ENCODE results near the gene CCDC106. TPM values are rescaled to one million over a fixed set of nuclear protein-coding genes. Genes with fewer than 3 reads are reported as not detected.

Gene CCDC106
- total RNA-seq, 1 donor from 2014 or later, result 8.3 TPM

GRCh38 chr19:55697698-55698097 is 49.7 kb downstream of the CCDC106 start:
- intact Hi-C loops (cut with DNase I), result no loop called here
- no peak overlapping the region for H3K4me3 ChIP-seq
- TF ChIP-seq CTCF (IDR thresholded peaks at IDR 0.05) (no peak), POLR2AphosphoS5 (IDR thresholded peaks at IDR 0.05; ENCODE audit: insufficient read depth in 1 of 2, low read depth in 1 of 2) (no peak), POLR2A (IDR thresholded peaks at IDR 0.05) (no peak)
- DNase-seq (ENCODE audit: extremely low spot score in 2 of 2), result no peak
- H3K36me3 ChIP-seq, result peaks cover 0 to 40% of the 10 kb centered on the region in 2 donors
- no peaks in the 10 kb centered on the region for H3K4me1 ChIP-seq
- H3K9me3 ChIP-seq, result no peaks in the 10 kb centered on the region
- H3K27ac ChIP-seq, result no peak overlapping the region
- H3K27me3 ChIP-seq, result no peaks in the 10 kb centered on the region

- no peak overlapping the region for H3K27ac ChIP-seq
- H3K4me1 ChIP-seq, result no peaks in the 10 kb centered on the region
- TF ChIP-seq POLR2A (IDR thresholded peaks at IDR 0.05) (no peak), POLR2AphosphoS5 (IDR thresholded peaks at IDR 0.05; ENCODE audit: insufficient read depth in 1 of 2, low read depth in 1 of 2) (no peak), CTCF (IDR thresholded peaks at IDR 0.05) (no peak)
- no peaks in the 10 kb centered on the region for H3K27me3 ChIP-seq
- H3K9me3 ChIP-seq, result no peaks in the 10 kb centered on the region
- no peak for DNase-seq (ENCODE audit: extremely low spot score in 2 of 2)
- intact Hi-C loops (cut with DNase I), result no loop called here
- peaks cover 0 to 35% of the 10 kb centered on the region in 2 donors for H3K36me3 ChIP-seq
- no peak overlapping the region for H3K4me3 ChIP-seq
Measured at GRCh38 chr19:55698256-55698655, 50.2 kb downstream of the CCDC106 start.

GRCh38 chr19:55699221-55699620 is 51.2 kb downstream of the CCDC106 start:
- H3K4me3 ChIP-seq, result no peak overlapping the region
- intact Hi-C loops (cut with DNase I), result no loop called here
- H3K4me1 ChIP-seq, result peaks cover 3% of the 10 kb centered on the region
- TF ChIP-seq POLR2A (IDR thresholded peaks at IDR 0.05), result no peak
- TF ChIP-seq POLR2AphosphoS5 (IDR thresholded peaks at IDR 0.05; ENCODE audit: insufficient read depth in 1 of 2, low read depth in 1 of 2), result no peak
- H3K27me3 ChIP-seq, result no peaks in the 10 kb centered on the region
- no peak overlapping the region for H3K27ac ChIP-seq
- H3K9me3 ChIP-seq, result no peaks in the 10 kb centered on the region
- peaks cover 0 to 26% of the 10 kb centered on the region in 2 donors for H3K36me3 ChIP-seq
- no peak for DNase-seq (ENCODE audit: extremely low spot score in 2 of 2)

GRCh38 chr19:55700813-55701212 is 52.8 kb downstream of the CCDC106 start:
- H3K27ac ChIP-seq, result no peak overlapping the region
- no peak overlapping the region for H3K4me3 ChIP-seq
- no peaks in the 10 kb centered on the region for H3K27me3 ChIP-seq
- TF ChIP-seq CTCF (IDR thresholded peaks at IDR 0.05) (no peak), POLR2AphosphoS5 (IDR thresholded peaks at IDR 0.05; ENCODE audit: insufficient read depth in 1 of 2, low read depth in 1 of 2) (no peak), POLR2A (IDR thresholded peaks at IDR 0.05) (no peak)
- peaks cover 0 to 10% of the 10 kb centered on the region in 2 donors for H3K36me3 ChIP-seq
- no peaks in the 10 kb centered on the region for H3K9me3 ChIP-seq
- no peak for DNase-seq (ENCODE audit: extremely low spot score in 2 of 2)
- H3K4me1 ChIP-seq, result peaks cover 4% of the 10 kb centered on the region
- intact Hi-C loops (cut with DNase I), result no loop called here

- peaks cover 4% of the 10 kb centered on the region for H3K4me1 ChIP-seq
- intact Hi-C loops (cut with DNase I), result no loop called here
- no peaks in the 10 kb centered on the region for H3K36me3 ChIP-seq
- no peaks in the 10 kb centered on the region for H3K27me3 ChIP-seq
- TF ChIP-seq POLR2AphosphoS5 (IDR thresholded peaks at IDR 0.05; ENCODE audit: insufficient read depth in 1 of 2, low read depth in 1 of 2) (no peak), POLR2A (IDR thresholded peaks at IDR 0.05) (no peak), CTCF (IDR thresholded peaks at IDR 0.05) (no peak)
- H3K27ac ChIP-seq, result no peak overlapping the region
- no peak overlapping the region for H3K4me3 ChIP-seq
- H3K9me3 ChIP-seq, result no peaks in the 10 kb centered on the region
- no peak for DNase-seq (ENCODE audit: extremely low spot score in 2 of 2)
Measured at GRCh38 chr19:55702131-55702627, 54.2 kb downstream of the CCDC106 start.

Other genes with a start within 250 kb of the CCDC106 start
- gene UBE2S, start 240.4 kb upstream of the CCDC106 start, total RNA-seq, result 22.3 TPM
- gene SHISA7, start 204.9 kb upstream of the CCDC106 start, total RNA-seq, result 0.25 TPM
- gene ISOC2, start 186.6 kb upstream of the CCDC106 start, total RNA-seq, result 61.4 TPM
- not detected for gene C19orf85, start 183.5 kb upstream of the CCDC106 start, total RNA-seq
- 2.7 TPM for gene ZNF628, start 171.6 kb upstream of the CCDC106 start, total RNA-seq
- gene NAT14, start 163.0 kb upstream of the CCDC106 start, total RNA-seq, result 14.2 TPM
- gene SSC5D, start 159.8 kb upstream of the CCDC106 start, total RNA-seq, result 13.5 TPM
- gene SBK2, start 111.1 kb upstream of the CCDC106 start, total RNA-seq, result not detected
- gene SBK3, start 102.7 kb upstream of the CCDC106 start, total RNA-seq, result not detected
- 3.2 TPM for gene ZNF579, start 67.4 kb upstream of the CCDC106 start, total RNA-seq
- 5.4 TPM for gene FIZ1, start 48.7 kb upstream of the CCDC106 start, total RNA-seq
- gene ZNF524, start 47.9 kb upstream of the CCDC106 start, total RNA-seq, result 15.5 TPM
- 8.8 TPM for gene ZNF865, start 42.6 kb upstream of the CCDC106 start, total RNA-seq
- 5.2 TPM for gene ZNF784, start 23.6 kb upstream of the CCDC106 start, total RNA-seq
- 30.9 TPM for gene ZNF580, start 7.2 kb upstream of the CCDC106 start, total RNA-seq
- 15.5 TPM for gene ZNF581, start 4.6 kb upstream of the CCDC106 start, total RNA-seq
- gene U2AF2, start 6.8 kb downstream of the CCDC106 start, total RNA-seq, result 145 TPM
- gene EPN1, start 27.0 kb downstream of the CCDC106 start, total RNA-seq, result 43.7 TPM
- gene NLRP9, start 90.2 kb downstream of the CCDC106 start, total RNA-seq, result not detected
- gene RFPL4A, start 110.9 kb downstream of the CCDC106 start, total RNA-seq, result not detected
- not detected for gene RFPL4AL1, start 120.9 kb downstream of the CCDC106 start, total RNA-seq
- not detected for gene NLRP11, start 183.8 kb downstream of the CCDC106 start, total RNA-seq
- gene NLRP4, start 188.3 kb downstream of the CCDC106 start, total RNA-seq, result not detected

Measured in vagina (tissue), 2 donors.